ENCODE data around the gene RAVER1. TPM values are rescaled to one million over a fixed set of nuclear protein-coding genes. Genes with fewer than 3 reads are reported as not detected.

Gene RAVER1
- total and polyA plus RNA-seq, 9 of the 15 experiments (the other 6 are each of a cell fraction or from before 2014, with no cell fraction given): 0.06 to 113 (median 7.0) TPM

- TF ChIP-seq CREB1 (IDR thresholded peaks at IDR 0.05) (peak; percentile 48; the same call in 1 of the 2 replicates), CREB1 (CRISPR knock-in tag; IDR thresholded peaks at IDR 0.05) (peak; percentile 31; the same call in 1 of the 2 replicates), EGR1 (conservative IDR thresholded peaks at IDR 0.05) (peak; percentile 91), ERF (CRISPR knock-in tag; IDR thresholded peaks at IDR 0.05) (no peak), HBP1 (CRISPR knock-in tag; IDR thresholded peaks at IDR 0.05) (no peak), MAFG (tag; conservative IDR thresholded peaks at IDR 0.05) (peak; percentile 75), HMG20B (CRISPR knock-in tag; IDR thresholded peaks at IDR 0.05) (no peak), MEIS2 (IDR thresholded peaks at IDR 0.05; ENCODE audit: partially characterized antibody) (peak; percentile 65), TRIM24 (IDR thresholded peaks at IDR 0.05) (peak in 1 of 2 experiments; percentile 35; a peak in 2 of 4 replicates), ATF1 (CRISPR knock-in tag; IDR thresholded peaks at IDR 0.05) (no peak), ATF1 (tag; IDR thresholded peaks at IDR 0.05) (peak; percentile 68; the same call in 1 of the 2 replicates), ZC3H8 (IDR thresholded peaks at IDR 0.05) (no peak), SMARCA4 (IDR thresholded peaks at IDR 0.05) (peak; percentile 60), CBX8 (IDR thresholded peaks at IDR 0.05; ENCODE audit: borderline replicate concordance, extremely low read depth, low read depth, low read length, poor library complexity, severe bottlenecking) (no peak), MNT (conservative IDR thresholded peaks at IDR 0.05) (peak in 1 of 2 experiments; percentile 23; a peak in 1 of 4 replicates), CBFB (CRISPR knock-in tag; IDR thresholded peaks at IDR 0.05) (no peak)
- TF ChIP-seq, protein P1, sequence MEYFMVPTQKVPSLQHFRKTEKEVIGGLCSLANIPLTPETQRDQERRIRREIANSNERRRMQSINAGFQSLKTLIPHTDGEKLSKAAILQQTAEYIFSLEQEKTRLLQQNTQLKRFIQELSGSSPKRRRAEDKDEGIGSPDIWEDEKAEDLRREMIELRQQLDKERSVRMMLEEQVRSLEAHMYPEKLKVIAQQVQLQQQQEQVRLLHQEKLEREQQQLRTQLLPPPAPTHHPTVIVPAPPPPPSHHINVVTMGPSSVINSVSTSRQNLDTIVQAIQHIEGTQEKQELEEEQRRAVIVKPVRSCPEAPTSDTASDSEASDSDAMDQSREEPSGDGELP (CRISPR knock-in tag; IDR thresholded peaks at IDR 0.05; ENCODE audit: borderline replicate concordance): no peak
- TF ChIP-seq, protein P2, sequence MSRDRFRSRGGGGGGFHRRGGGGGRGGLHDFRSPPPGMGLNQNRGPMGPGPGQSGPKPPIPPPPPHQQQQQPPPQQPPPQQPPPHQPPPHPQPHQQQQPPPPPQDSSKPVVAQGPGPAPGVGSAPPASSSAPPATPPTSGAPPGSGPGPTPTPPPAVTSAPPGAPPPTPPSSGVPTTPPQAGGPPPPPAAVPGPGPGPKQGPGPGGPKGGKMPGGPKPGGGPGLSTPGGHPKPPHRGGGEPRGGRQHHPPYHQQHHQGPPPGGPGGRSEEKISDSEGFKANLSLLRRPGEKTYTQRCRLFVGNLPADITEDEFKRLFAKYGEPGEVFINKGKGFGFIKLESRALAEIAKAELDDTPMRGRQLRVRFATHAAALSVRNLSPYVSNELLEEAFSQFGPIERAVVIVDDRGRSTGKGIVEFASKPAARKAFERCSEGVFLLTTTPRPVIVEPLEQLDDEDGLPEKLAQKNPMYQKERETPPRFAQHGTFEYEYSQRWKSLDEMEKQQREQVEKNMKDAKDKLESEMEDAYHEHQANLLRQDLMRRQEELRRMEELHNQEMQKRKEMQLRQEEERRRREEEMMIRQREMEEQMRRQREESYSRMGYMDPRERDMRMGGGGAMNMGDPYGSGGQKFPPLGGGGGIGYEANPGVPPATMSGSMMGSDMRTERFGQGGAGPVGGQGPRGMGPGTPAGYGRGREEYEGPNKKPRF (IDR thresholded peaks at IDR 0.05; ENCODE audit: low read depth, low read length): no peak
- TF ChIP-seq, protein P3, sequence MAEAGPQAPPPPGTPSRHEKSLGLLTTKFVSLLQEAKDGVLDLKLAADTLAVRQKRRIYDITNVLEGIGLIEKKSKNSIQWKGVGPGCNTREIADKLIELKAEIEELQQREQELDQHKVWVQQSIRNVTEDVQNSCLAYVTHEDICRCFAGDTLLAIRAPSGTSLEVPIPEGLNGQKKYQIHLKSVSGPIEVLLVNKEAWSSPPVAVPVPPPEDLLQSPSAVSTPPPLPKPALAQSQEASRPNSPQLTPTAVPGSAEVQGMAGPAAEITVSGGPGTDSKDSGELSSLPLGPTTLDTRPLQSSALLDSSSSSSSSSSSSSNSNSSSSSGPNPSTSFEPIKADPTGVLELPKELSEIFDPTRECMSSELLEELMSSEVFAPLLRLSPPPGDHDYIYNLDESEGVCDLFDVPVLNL (CRISPR knock-in tag; IDR thresholded peaks at IDR 0.05; ENCODE audit: low read depth): no peak
Measured at GRCh38 chr19:10346509-10346908, 13.2 kb upstream of the RAVER1 start (continued).

All from K562 (cell line).